Peyer's patch (tissue), 4 donors: ENCODE results near the gene LTBP3.

Experiments used
- CTCF ChIP-seq, 6 experiments: fragments of 450-650 bp in 4 of 6; fragments of 200-600 bp in 2 of 6; sonication (generic) in 1 of 6; IDR thresholded peaks; one replicate each; pipeline ENCODE4 v1.5.1; 2017 to 2019; ENCODE audit warnings: antibody characterized with exemption in 6 of 6, mild to moderate bottlenecking in 3 of 6, moderate library complexity in 1 of 6
- POLR2A ChIP-seq, 2 donors: fragments of 450-650 bp; IDR thresholded peaks; one replicate each; pipeline ENCODE4 v1.5.1; 2017; ENCODE audit warnings: antibody characterized with exemption in 2 of 2, mild to moderate bottlenecking in 2 of 2, moderate library complexity in 2 of 2

DNA sequence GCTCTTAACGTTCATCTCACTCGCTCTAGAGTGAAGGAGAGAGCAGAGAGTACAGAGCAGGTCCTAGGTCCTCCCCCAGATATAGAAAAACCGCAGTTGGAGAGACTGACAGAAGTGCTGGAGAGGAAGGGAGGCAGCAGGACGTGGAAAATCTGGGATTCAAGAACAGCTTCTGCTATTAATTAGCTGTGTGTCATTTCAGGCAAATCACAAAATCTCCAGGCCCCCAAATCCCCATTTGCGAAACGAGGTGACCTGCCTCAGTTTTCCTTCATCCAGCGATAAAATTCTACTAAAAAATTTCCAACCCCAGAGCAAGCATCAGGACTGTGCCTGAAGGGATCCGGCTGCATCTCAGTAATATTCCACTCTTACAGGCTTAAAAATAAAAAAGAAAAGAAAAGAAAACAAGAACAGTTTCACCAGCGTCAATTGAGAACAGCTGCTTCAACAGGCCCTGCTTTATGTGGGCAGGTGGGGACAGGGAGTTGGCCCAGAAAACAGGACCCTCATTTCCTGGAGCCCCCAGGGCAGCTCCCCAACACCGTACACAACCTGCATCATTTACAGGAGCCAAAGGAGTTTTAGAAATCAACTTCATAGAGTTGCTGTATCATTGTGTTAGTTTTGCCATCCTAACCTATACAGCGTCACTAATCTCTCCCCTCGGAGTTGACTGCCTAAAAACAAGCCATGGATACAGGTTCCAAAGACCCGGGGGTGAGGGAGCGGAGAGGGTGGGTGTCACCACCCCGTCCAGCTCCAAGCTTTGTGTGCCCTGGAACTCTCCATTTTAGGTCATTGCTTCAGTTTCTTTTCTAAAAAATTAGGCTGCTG is 61.6 kb downstream of the LTBP3 start:
- TF ChIP-seq CTCF (IDR thresholded peaks at IDR 0.05) = no peak
- TF ChIP-seq POLR2A (IDR thresholded peaks at IDR 0.05) = no peak
